Right kidney (tissue), 1 donor: ENCODE data around the gene MYCBP.
A peak's percentile ranks its signal among the peaks of the same experiment; 100 is the strongest.

Experiments
- DNase-seq: peaks from one replicate; pipeline ENCODE4 v3.0.0-alpha.2; 2016

The MYCBP gene

DNA sequence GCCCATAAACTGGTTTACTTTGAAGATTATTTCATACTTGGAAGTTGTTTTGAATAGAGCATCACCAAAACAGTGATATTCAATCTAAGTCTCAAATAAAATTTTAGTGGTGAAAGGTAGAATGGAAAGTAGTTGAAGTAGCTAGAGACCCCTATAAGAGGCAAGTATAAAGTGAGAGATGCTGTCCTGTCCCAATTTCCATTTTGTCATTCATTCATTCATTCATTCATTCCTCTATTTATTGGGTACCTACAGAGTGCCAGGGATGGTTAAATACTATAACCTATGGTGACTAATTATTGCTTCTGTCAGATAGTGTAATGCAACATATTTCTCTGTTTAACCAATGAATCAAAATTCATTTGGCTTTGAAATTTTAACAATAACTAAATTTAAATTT, 46.3 kb downstream of the MYCBP start:
- DNase-seq: no peak

DNA sequence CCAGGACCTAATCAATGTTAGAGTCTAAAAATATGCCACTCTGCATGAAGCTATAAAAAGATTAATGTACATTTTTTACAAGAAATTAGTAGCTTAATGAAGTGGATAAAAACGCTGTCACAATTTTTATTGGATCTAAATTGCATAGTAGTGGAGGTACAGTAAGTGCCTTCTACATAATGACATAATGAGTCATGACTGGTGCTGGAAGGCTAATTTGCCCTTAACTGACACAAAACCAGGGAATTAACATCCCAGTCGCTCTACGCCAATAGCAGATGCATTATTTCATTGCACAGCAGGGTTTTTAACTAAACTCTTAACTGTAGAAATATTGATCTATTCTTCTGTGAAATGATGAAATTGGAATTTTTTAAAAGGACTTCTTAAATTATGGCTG, 46.9 kb downstream of the MYCBP start:
- no peak for DNase-seq

DNA sequence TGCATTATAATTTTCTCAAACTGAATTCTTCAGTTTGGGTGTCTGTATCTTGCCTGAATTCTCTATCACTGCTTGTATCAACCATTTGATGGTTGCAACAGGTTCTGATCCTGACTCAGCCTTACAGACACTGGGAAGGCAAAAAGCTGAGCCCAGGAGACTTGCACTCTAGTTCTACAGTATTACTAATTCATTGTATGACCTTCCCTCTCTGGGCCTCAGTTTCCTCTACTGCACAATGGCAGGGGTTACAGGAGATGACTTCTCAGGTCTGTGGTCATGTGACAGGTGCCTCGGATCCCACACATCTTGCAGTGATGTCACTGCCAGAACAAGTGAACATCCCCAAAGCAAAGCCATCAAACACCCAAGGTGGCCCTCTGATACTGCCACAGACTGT, 52.3 kb downstream of the MYCBP start:
- DNase-seq: no peak

DNA sequence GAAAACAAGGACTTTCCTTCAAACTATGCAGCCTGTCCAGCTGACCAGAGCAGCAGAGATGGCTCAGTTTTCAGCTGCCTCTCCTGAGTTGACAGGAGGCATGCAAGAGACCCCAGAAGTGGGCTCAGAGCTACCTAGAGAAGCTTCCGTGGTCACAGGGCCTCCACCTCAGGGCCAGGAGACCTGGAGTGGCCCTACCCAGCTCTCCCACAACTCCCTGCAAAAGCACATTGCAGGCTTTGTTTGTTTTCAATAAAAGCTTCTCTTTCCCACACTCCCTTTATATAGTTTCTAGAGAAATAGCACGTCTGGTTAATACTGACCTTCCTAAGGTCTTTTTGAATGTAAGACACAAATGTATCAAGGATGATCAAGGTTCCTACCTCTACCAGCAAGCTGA, 53.6 kb downstream of the MYCBP start:
- no peak for DNase-seq

DNA sequence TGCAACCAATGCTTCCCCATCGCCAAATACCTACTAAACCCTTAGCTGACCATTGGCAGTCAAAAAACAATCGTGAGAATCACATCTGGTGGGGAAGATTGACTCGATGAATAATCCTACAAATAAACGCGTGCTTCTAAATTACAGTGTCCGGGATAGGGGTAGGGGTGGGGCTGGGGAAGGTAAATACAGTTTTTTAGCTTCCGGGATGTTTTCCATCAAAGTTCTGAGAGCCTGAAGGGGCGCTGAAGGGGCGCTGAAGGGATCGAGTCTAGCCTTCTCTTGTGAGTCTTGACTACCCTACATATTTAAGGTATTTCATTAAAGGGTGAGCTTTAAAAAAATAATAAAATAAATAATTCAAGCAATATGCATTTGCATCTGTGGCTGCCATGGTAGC, 54.1 kb downstream of the MYCBP start:
- no peak for DNase-seq

DNA sequence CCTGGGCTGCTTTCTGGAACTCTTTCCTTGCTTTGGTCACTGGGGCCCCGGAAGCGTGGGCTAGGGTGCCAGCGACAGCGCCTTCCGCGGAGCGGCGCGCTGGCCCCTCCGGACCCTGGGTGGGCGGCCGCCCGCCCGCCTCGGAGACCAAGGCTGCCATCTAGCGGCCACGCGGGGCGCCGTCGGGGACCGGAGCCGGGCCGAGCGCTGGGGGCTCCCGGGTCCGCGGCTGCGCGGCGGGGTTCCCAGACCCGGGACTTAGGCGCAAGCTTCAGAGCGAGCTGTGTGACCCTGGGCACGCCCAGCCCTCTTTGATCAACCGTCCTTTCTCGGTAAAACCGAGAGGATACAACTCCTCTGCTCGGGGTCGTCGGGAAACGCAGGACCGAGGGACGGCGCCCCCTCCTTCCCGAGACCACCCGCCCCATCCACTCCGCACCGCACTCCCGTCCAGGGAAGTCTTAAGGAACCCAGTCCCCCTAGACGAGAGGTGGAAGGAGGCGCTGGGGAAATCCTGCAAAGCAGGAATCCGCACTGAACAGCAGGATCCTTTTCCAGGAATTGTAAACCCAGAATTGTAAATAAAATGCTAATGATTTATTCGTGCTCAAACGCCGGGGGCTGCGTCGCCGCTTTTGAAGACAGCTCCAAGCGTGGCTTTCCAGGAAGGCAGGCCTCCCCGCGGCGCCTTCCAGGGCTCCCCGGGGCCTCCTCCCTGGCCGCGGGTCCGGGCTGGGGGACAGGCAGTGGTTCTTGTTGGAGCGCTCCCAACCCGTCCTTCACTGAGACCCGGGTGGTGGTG, 54.8 kb downstream of the MYCBP start:
- peak; percentile 87 for DNase-seq

DNA sequence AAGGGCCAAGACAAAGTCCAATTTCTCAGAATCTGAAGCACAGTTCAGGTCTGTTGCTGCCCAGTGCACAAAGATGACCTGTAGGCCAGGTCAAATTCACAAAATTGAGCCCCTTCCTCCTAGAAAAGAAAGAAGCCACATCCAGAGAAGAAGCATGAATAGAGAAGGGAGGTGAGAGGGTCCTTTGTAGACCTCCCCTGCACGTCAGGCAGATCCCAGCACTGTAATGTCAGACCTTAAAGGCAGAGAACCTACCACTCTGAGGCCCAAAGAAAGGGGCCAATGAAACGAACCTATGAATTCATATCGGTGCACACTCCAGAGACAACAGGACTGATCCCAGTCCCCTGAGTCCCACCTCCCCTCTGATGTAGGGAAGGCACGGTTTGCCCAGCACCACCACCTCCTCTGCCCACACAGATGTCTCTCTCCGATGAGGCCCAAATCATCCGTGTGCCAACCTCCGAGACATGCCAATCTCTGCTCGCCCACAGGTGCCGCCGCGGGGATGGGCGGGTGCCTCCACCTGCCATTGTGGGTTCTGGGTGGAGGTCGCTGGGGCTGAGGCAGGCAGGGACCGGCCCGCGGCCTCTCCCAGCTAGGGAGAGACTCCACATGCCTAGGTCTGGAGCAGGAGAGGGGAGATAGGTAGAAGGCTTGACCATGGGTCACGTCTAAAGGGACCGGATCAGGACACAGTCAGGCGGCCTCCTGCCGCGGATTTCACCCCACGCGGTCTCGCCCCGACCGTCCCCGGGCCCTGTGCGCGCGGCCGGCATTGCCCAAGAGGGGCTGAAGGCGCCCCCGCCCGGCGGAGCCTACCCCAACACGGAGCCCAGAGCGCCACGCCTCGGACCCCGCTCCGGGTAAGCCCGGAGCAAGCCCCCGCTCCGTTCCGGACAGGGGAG, 55.6 kb downstream of the MYCBP start:
- no peak for DNase-seq

DNA sequence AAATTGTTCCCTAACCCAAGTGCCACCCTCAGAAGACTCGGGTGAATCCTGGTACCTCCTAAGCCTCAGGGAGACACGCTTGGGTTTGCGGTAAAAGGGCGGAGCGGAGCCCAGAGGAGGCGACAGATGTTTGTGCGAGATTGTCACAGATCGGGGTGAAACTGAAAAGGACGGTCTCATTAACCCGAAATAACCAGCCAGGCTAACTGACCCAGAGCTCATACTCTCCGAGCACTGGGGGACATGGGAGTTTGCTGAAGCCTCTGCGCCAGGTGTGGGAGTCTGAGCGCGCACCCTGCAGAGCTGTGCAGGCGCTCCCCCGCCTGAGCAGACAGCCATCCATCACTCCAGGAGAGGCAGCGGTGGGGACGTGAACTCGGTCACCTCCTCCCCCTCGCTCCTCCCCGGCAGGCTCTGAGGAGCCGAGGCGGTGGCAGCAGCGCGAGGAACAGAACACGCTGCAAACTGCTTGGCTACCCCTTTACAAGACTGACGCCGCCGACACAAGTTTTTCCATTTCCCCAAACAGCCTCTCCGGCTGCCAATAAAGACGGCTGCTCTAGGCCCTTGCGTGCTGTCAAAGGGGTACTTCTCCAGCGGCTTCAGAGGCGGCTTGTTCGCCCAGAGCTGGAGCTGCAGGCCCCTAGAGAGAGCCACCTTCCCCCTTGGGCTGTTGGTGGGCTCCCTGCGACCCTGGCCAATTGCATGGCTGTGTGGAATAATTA, 57.1 kb downstream of the MYCBP start:
- DNase-seq: peak; percentile 73

DNA sequence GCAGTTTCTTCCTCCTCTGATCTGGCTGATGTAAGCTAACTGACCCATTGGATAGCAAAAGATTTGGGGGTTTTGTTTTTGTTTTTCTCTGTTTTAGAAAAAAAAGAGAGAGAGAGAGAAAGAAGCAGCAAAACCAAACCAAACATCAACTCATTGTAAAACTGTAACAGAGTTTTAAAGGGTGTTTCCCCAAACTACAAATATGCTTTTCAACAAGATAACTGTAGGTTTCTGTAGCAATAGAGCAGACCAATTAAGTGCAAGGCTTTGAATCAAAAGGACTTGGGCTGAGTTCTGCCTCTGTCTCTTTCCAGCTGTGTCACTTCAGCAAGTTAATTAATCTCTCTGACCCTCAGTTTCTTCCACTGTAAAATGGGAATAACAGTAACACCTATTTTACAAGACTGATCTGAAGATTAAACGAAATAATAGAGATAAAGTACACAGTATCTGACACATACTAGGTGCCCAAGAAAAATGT, 58.1 kb downstream of the MYCBP start:
- no peak for DNase-seq

DNA sequence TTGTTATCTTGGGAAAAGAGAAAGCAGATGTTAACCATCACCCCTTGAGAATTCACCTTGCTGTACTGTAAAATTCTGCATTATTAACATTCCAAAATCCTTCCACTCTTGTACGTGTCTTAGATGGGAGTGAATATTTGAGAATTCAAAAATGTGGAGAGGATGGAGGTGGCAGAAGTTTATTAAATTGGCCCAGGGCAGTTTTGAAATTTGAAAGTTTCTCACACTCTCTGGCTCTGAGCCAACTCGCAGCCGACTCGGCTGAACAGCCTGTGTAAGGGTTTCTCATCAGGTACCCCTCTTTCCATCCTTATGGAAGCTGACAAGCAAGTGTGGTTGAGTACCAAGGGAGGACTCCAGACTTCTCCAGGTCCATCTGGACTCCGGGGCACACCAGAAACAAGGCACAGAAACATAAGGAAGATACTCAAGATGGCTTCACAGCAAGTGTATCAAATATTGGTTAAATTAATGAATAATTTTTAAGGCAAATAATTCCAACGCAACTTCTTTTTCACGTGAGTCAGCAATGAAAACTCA, 58.6 kb downstream of the MYCBP start:
- no peak for DNase-seq

DNA sequence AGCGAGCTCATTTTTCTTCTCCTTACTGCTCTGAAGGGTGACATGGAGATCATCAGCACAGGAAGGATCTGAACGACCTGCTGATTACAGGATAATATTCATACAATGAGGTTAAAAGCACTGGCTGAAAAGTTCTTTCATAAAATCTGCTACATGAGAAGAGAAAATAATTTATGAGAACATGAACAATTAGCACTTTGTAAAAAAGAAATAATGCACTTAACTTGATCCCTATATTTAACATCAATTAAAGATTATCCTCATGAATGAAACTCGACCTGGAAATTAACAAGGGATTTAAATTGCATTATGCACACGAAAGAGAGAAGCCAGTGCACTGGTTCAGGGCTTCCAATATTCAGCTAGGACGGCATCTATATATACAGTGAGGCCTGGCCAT, 60.2 kb downstream of the MYCBP start:
- no peak for DNase-seq
